OCI-LY1 (cell line): Measurements from ENCODE around the gene PRKCE.
A peak's percentile ranks its signal among the peaks of the same experiment; 100 is the strongest.

Experiments used
- H2AFZ ChIP-seq: fragments of 200-600 bp; sonication (generic), shearing (Covaris generic); 2 replicates; pipeline ENCODE4 v1.6.0; 2014; ENCODE audit warnings: antibody characterized with exemption, mild to moderate bottlenecking, low read length
- H3F3A ChIP-seq: fragments of 200-600 bp; sonication (generic), shearing (Covaris generic); 2 replicates; pipeline ENCODE4 v1.6.0; 2014; ENCODE audit warnings: mild to moderate bottlenecking, antibody characterized with exemption, low read length, moderate library complexity; ENCODE audit not compliant: insufficient read depth
- H3K27ac ChIP-seq: fragments of 200-600 bp; sonication (generic); 2 replicates; pipeline ENCODE4 v1.5.1; 2014; ENCODE audit warnings: low read length, mixed run types, mild to moderate bottlenecking, low read depth; ENCODE audit not compliant: poor library complexity, severe bottlenecking
- H3K27me3 ChIP-seq: fragments of 200-600 bp; sonication (generic); 2 replicates; pipeline ENCODE4 v1.6.0; 2014; ENCODE audit warnings: antibody characterized with exemption, mild to moderate bottlenecking, low read length, moderate library complexity; ENCODE audit not compliant: insufficient read depth
- H3K36me3 ChIP-seq: fragments of 200-600 bp; sonication (generic); 2 replicates; pipeline ENCODE4 v1.6.1; 2014; ENCODE audit warnings: mild to moderate bottlenecking, antibody characterized with exemption, low read length, moderate library complexity, mixed read lengths; ENCODE audit not compliant: insufficient read depth
- H3K4me1 ChIP-seq: fragments of 200-600 bp; sonication (generic); 2 replicates; pipeline ENCODE4 v1.5.1; 2014; ENCODE audit warnings: mild to moderate bottlenecking, low read length, moderate library complexity; ENCODE audit not compliant: insufficient read depth, severe bottlenecking
- H3K4me2 ChIP-seq: fragments of 200-600 bp; sonication (generic), shearing (Covaris generic); 2 replicates; pipeline ENCODE4 v1.6.1; 2014; ENCODE audit warnings: low read length
- H3K4me3 ChIP-seq: fragments of 200-600 bp; sonication (generic); 2 replicates; pipeline ENCODE4 v1.5.1; 2014; ENCODE audit warnings: low read length, low read depth, mild to moderate bottlenecking, mixed read lengths; ENCODE audit not compliant: poor library complexity, severe bottlenecking
- H3K79me2 ChIP-seq: fragments of 200-600 bp; shearing (Covaris generic); 2 replicates; pipeline ENCODE4 v1.6.1; 2016; ENCODE audit warnings: mixed run types, low read length, mixed read lengths; ENCODE audit not compliant: insufficient read depth
- H3K9ac ChIP-seq: fragments of 200-600 bp; sonication (generic), shearing (Covaris generic); 2 replicates; pipeline ENCODE4 v1.6.1; 2014; ENCODE audit warnings: mild to moderate bottlenecking, low read length, mixed read lengths
- H3K9me2 ChIP-seq: fragments of 200-600 bp; sonication (generic), shearing (Covaris generic); 2 replicates; pipeline ENCODE4 v1.6.1; 2014; ENCODE audit warnings: low read depth, mild to moderate bottlenecking, low read length, mixed read lengths
- H3K9me3 ChIP-seq: fragments of 200-600 bp; shearing (Covaris generic); 2 replicates; pipeline ENCODE4 v1.6.1; 2014; ENCODE audit warnings: low read length, mixed read lengths
- H4K20me1 ChIP-seq: fragments of 200-600 bp; sonication (generic), shearing (Covaris generic); 2 replicates; pipeline ENCODE4 v1.6.0; 2016; ENCODE audit warnings: mild to moderate bottlenecking, low read length; ENCODE audit not compliant: insufficient read depth
- EZH2 ChIP-seq: fragments of 200-600 bp; sonication (generic), shearing (Covaris generic); IDR thresholded peaks from 2 replicates; pipeline ENCODE4 v1.8.0; 2017; ENCODE audit warnings: borderline replicate concordance, mixed run types, mild to moderate bottlenecking, antibody characterized with exemption, low read length, moderate library complexity, mixed read lengths
- TF ChIP-seq, protein P1 (sequence below): fragments of 200-600 bp; sonication (generic), shearing (Covaris generic); IDR thresholded peaks from 2 replicates; pipeline ENCODE4 v1.5.1; 2017; ENCODE audit warnings: mild to moderate bottlenecking, antibody characterized with exemption, low read length, moderate library complexity, mixed read lengths

Gene PRKCE

DNA sequence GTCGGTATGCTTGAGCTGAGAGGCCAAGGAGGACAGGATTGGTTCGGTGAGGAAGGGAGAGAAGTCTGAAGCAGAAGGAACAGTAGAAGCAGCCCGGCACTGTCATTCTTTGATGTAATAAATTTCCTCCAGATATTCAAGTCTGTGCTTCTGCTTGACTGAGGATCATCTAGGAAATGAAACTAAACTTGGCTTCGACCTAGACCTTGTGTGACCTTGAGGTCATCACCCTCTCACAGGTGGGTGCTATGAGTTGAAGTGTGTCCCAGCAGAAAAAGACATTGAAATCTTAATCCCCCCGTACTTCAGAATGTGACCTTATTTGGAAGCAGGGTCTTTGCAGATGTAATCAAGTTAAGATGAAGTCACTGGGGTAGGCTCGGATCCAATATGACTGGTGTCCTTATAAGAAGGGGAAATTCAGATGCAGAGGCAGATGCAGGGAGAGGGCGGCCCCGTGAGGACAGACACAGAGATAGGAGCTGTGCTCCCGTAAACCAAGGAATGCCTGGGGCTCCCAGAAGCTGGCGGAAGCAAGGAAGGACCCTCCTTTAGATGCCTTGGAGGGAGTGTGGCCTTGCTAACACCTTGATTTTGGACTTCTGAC is 49.0 kb downstream of the PRKCE start:
- no peaks in the 10 kb centered on the region for H3K9me3 ChIP-seq
- H3K9me2 ChIP-seq: no peaks in the 10 kb centered on the region
- peaks cover 48% of the 10 kb centered on the region for H3K4me1 ChIP-seq
- H3K4me2 ChIP-seq: peak overlapping the region; percentile 37; the same call in 1 of the 2 replicates
- no peak overlapping the region for H3K4me3 ChIP-seq
- TF ChIP-seq, protein P1, sequence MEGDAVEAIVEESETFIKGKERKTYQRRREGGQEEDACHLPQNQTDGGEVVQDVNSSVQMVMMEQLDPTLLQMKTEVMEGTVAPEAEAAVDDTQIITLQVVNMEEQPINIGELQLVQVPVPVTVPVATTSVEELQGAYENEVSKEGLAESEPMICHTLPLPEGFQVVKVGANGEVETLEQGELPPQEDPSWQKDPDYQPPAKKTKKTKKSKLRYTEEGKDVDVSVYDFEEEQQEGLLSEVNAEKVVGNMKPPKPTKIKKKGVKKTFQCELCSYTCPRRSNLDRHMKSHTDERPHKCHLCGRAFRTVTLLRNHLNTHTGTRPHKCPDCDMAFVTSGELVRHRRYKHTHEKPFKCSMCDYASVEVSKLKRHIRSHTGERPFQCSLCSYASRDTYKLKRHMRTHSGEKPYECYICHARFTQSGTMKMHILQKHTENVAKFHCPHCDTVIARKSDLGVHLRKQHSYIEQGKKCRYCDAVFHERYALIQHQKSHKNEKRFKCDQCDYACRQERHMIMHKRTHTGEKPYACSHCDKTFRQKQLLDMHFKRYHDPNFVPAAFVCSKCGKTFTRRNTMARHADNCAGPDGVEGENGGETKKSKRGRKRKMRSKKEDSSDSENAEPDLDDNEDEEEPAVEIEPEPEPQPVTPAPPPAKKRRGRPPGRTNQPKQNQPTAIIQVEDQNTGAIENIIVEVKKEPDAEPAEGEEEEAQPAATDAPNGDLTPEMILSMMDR: peak; percentile 10; the same call in 1 of the 2 replicates
- TF ChIP-seq EZH2: no peak
- peaks cover 6% of the 10 kb centered on the region; the same call in 1 of the 2 replicates for H3K79me2 ChIP-seq
- peaks cover 5% of the 10 kb centered on the region; the same call in 1 of the 2 replicates for H3K36me3 ChIP-seq
- no peaks in the 10 kb centered on the region for H3F3A ChIP-seq
- H3K27ac ChIP-seq: peak overlapping the region; percentile 69
- no peaks in the 10 kb centered on the region for H4K20me1 ChIP-seq
- H3K27me3 ChIP-seq: no peaks in the 10 kb centered on the region
- peak overlapping the region; percentile 6; the same call in 1 of the 2 replicates for H3K9ac ChIP-seq
- no peak overlapping the region for H2AFZ ChIP-seq

DNA sequence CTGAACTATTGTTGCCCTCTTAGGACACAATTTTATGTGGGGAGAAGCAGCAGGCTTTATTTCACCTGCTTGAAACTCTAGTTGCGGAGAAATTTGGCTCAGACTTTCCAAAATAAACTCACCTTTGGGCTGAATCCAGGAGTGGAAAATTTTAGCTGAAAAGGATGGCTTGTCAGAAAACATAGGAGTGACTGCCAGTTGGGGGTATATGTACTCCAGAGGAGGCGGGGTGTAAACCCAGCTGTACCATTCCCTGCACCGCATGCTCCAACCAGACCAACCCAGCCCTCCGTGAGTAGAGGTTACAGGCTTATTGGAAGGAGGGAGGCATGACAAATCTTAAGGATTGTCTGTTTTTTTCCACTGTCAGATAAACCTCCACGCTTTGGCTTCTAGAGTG is 53.8 kb downstream of the PRKCE start:
- TF ChIP-seq, protein P1: no peak
- no peak for TF ChIP-seq EZH2
- no peak overlapping the region for H3K27ac ChIP-seq

DNA sequence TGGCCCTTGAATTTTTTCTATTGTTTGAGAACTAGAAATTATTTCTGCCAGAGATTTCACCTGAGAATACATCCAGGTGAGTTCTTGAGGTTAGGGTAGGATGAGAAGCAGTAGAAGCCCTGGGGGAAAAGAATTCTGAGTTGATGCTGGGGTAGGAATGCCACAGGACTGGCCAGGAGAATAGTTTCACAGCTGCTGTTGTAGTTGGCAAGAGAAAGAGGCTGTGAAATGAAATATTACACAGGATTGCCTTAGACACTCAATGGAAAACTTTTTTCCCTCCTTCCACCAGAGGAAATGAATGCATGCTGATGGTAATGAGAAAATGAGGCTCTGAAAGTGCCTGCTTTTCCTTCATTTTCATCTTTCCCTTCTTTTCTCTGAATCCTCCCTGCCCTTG is 54.6 kb downstream of the PRKCE start:
- Histone ChIP-seq H3K36me3 (peaks cover 31% of the 10 kb centered on the region), H3K9me2 (no peaks in the 10 kb centered on the region)
- TF ChIP-seq, protein P1: no peak
- no peak for TF ChIP-seq EZH2

More for the DNA sequence above, 53.8 kb downstream of the PRKCE start:
- Histone ChIP-seq H3F3A (no peaks in the 10 kb centered on the region), H3K4me1 (peaks cover 6% of the 10 kb centered on the region), H3K4me2 (no peak overlapping the region), H4K20me1 (no peaks in the 10 kb centered on the region), H3K4me3 (no peak overlapping the region), H3K36me3 (peaks cover 31% of the 10 kb centered on the region), H3K9ac (no peak overlapping the region), H3K79me2 (no peaks in the 10 kb centered on the region), H3K9me2 (no peaks in the 10 kb centered on the region), H3K27me3 (no peaks in the 10 kb centered on the region), H3K9me3 (no peaks in the 10 kb centered on the region), H2AFZ (no peak overlapping the region)

More for the DNA sequence above, 54.6 kb downstream of the PRKCE start:
- no peak overlapping the region for H2AFZ ChIP-seq
- no peak overlapping the region for H3K27ac ChIP-seq
- H3F3A ChIP-seq: no peaks in the 10 kb centered on the region
- H4K20me1 ChIP-seq: no peaks in the 10 kb centered on the region
- H3K4me2 ChIP-seq: no peak overlapping the region
- H3K9me3 ChIP-seq: no peaks in the 10 kb centered on the region
- peaks cover 8% of the 10 kb centered on the region for H3K4me1 ChIP-seq
- no peaks in the 10 kb centered on the region for H3K79me2 ChIP-seq
- no peaks in the 10 kb centered on the region for H3K27me3 ChIP-seq
- no peak overlapping the region for H3K9ac ChIP-seq
- no peak overlapping the region for H3K4me3 ChIP-seq
